ENCODE measurements around the gene CAPN3.

- TF ChIP-seq POLR2A (IDR thresholded peaks at IDR 0.05; ENCODE audit: low read depth, low read length) (no peak), POLR2AphosphoS5 (IDR thresholded peaks at IDR 0.05; ENCODE audit: low read depth, low read length) (no peak)
Observed at GRCh38 chr15:42449770-42450424, 90.6 kb downstream of the CAPN3 start.

All from GM12891 (cell line).